Activated B cell treated with CpG ODN at 0.5 μM for 24 hours (primary cell): ENCODE results near the gene CRYGS. TPM values are rescaled to one million over a fixed set of nuclear protein-coding genes. Genes with fewer than 3 reads are reported as not detected.
"Not testable (repeated sequence)": the region's sequence is repeated elsewhere in the genome, so short reads cannot be mapped to it uniquely, and the experiment has no call there.

Source experiments
- ATAC-seq: fragments of 200-7000 bp; cut with Tn5 transposase; one replicate; pipeline ENCODE4 v1.10.0; 2021; ENCODE audit warnings: low read depth, mild to moderate bottlenecking, moderate library complexity
- CTCF ChIA-PET: fragments of 350-600 bp; sonication (Branson Sonifier 250); formaldehyde crosslinking; loops from one replicate; lab custom pipeline; 2021; ENCODE audit warnings: antibody characterized with exemption; lab: Charles Lee
- POLR2A ChIA-PET: fragments of 350-600 bp; sonication (Branson Sonifier 250); formaldehyde crosslinking; loops from one replicate; lab custom pipeline; 2021; ENCODE audit warnings: antibody characterized with exemption; lab: Charles Lee
- DNase-seq: peaks from one replicate; pipeline ENCODE4 v3.0.0; 2022
- H3K27ac Mint-ChIP-seq: one replicate; pipeline ENCODE4 v1.8.0; 2020; ENCODE audit warnings: mixed read lengths
- H3K27me3 Mint-ChIP-seq: one replicate; pipeline ENCODE4 v1.8.0; 2021; ENCODE audit warnings: mixed read lengths
- H3K36me3 Mint-ChIP-seq: one replicate; pipeline ENCODE4 v1.8.0; 2021; ENCODE audit warnings: low read depth, mixed read lengths
- H3K4me1 Mint-ChIP-seq: one replicate; pipeline ENCODE4 v1.8.0; 2021; ENCODE audit warnings: mixed read lengths
- H3K4me3 Mint-ChIP-seq: one replicate; pipeline ENCODE4 v1.8.0; 2020; ENCODE audit warnings: mild to moderate bottlenecking, mixed read lengths
- H3K9me3 Mint-ChIP-seq: one replicate; pipeline ENCODE4 v1.8.0; 2020; ENCODE audit warnings: mixed read lengths
- CTCF ChIP-seq: fragments of 200-600 bp; IDR thresholded peaks from one replicate; pipeline ENCODE4 v1.8.0; 2022; ENCODE audit warnings: antibody characterized with exemption, mild to moderate bottlenecking
- intact Hi-C: fragments of 100-400 bp; cut with micrococcal nuclease; formaldehyde crosslinking; loops from one replicate; pipeline ENCODE4 v1.15.1; 2024
- total RNA-seq: library from RNA; stranded (reverse); gene quantifications from 2 replicates; pipeline ENCODE4 v1.2.3, GENCODE V29; 2022

Gene CRYGS
- total RNA-seq, 1 donor from 2014 or later = 4.6 TPM

- CTCF ChIA-PET = interaction anchor here (0.9 to 1.6 kb wide), 7 partner anchors 30 to 632 kb away, joined by 3 to 6 read pairs (median 4); partner anchors contain the start of gene TRA2B
- Mint-ChIP-seq H3K9me3 (no peaks in the 10 kb centered on the region), H3K4me3 (peak within 1 kb of the TSS; percentile 94), H3K27ac (peak within 1 kb of the TSS; percentile 97), H3K36me3 (peaks cover 47% of the 10 kb centered on the region), H3K27me3 (no peaks in the 10 kb centered on the region), H3K4me1 (peaks cover 56% of the 10 kb centered on the region)
- no peak for TF ChIP-seq CTCF
- DNase-seq (peak; percentile 91), ATAC-seq (peak; percentile 82)
- intact Hi-C loops = loop anchor here (1.0 to 2.0 kb wide), 6 partner anchors 36 to 568 kb away; partner anchors contain the start of genes EIF4A2 and RPL39L
- POLR2A ChIA-PET = interaction anchor here (0.6 to 6.1 kb wide), 21 partner anchors 9 to 1888 kb away, joined by 3 to 66 read pairs (median 5); partner anchors contain the start of genes DGKG, EIF4A2, SENP2 and TRA2B
These were observed 26.1 kb upstream of the CRYGS start, which contains the start of gene DNAJB11 for GRCh38 chr3:186570096-186570940. DNAJB11 (plus strand) TSS chr3:186570720; CDS start chr3:186570898, 178 bp downstream.

GRCh38 chr3:186569779-186570095, 25.6 kb upstream of the CRYGS start:
- peaks cover 56% of the 10 kb centered on the region for H3K4me1 Mint-ChIP-seq
- peaks cover 42% of the 10 kb centered on the region for H3K36me3 Mint-ChIP-seq
- ChIA-PET POLR2A (interaction anchor here (0.6 to 6.1 kb wide), 17 partner anchors 9 to 984 kb away, joined by 3 to 66 read pairs (median 6); partner anchors contain the start of genes DGKG, EIF4A2, SENP2 and TRA2B), CTCF (interaction anchor here (0.9 to 1.6 kb wide), 7 partner anchors 29 to 632 kb away, joined by 3 to 6 read pairs (median 4); partner anchors contain the start of gene TRA2B)
- H3K4me3 Mint-ChIP-seq = peak overlapping the region; percentile 94
- ATAC-seq (no peak), DNase-seq (no peak)
- no peaks in the 10 kb centered on the region for H3K27me3 Mint-ChIP-seq
- intact Hi-C loops = loop anchor here (1.0 to 5.0 kb wide), 7 partner anchors 35 to 569 kb away; partner anchors contain the start of genes EIF4A2 and RPL39L
- peak overlapping the region; percentile 97 for H3K27ac Mint-ChIP-seq
- TF ChIP-seq CTCF = no peak
- H3K9me3 Mint-ChIP-seq = no peaks in the 10 kb centered on the region

- H3K4me3 Mint-ChIP-seq = peak overlapping the region; percentile 94
- H3K27ac Mint-ChIP-seq = peak overlapping the region; percentile 97
- DNase-seq, H3K27me3 Mint-ChIP-seq, H3K9me3 Mint-ChIP-seq, ATAC-seq: not testable (repeated sequence)
- CTCF ChIA-PET = interaction anchor here (0.9 to 1.2 kb wide), 2 partner anchors 35 to 328 kb away, joined by 3 to 4 read pairs; no protein-coding TSS in a partner anchor
- H3K36me3 Mint-ChIP-seq = peaks cover 39% of the 10 kb centered on the region
- intact Hi-C loops = loop anchor here (5.0 kb wide), 1 partner anchor 258 kb away; no protein-coding TSS in a partner anchor
- peaks cover 56% of the 10 kb centered on the region for H3K4me1 Mint-ChIP-seq
- POLR2A ChIA-PET = interaction anchor here (0.7 to 6.1 kb wide), 6 partner anchors 36 to 1729 kb away, joined by 7 to 66 read pairs (median 16); partner anchors contain the start of genes EIF4A2 and TRA2B
These were observed 25.2 kb upstream of the CRYGS start for GRCh38 chr3:186569361-186569760.

- H3K9me3 Mint-ChIP-seq = no peaks in the 10 kb centered on the region
- intact Hi-C loops = loop anchor here (1.0 to 5.0 kb wide), 4 partner anchors 260 to 981 kb away; partner anchors contain the start of genes ETV5, SENP2 and TRA2B
- peak within 1 kb of the TSS; percentile 96 for H3K27ac Mint-ChIP-seq
- TF ChIP-seq CTCF = no peak
- peaks cover 34% of the 10 kb centered on the region for H3K36me3 Mint-ChIP-seq
- peak; percentile 59 for ATAC-seq
- POLR2A ChIA-PET = interaction anchor here (0.7 to 6.1 kb wide), 13 partner anchors 10 to 1686 kb away, joined by 3 to 66 read pairs (median 5); partner anchors contain the start of genes EIF4A2 and TRA2B
- CTCF ChIA-PET = interaction anchor here (1.2 to 1.6 kb wide), 3 partner anchors 27 to 624 kb away, joined by 7 to 8 read pairs (median 7); no protein-coding TSS in a partner anchor
- peaks cover 63% of the 10 kb centered on the region for H3K4me1 Mint-ChIP-seq
- H3K4me3 Mint-ChIP-seq = peak within 1 kb of the TSS; percentile 94
- H3K27me3 Mint-ChIP-seq = no peaks in the 10 kb centered on the region
- DNase-seq = peak; percentile 99
These were observed 23.1 kb upstream of the CRYGS start, which contains the start of gene TBCCD1 for GRCh38 chr3:186567072-186567921. TBCCD1 (minus strand) TSS chr3:186567339; CDS start chr3:186564329, 3,010 bp downstream.
